ENCODE measurements around the gene AKT2.

Gene AKT2

DNA sequence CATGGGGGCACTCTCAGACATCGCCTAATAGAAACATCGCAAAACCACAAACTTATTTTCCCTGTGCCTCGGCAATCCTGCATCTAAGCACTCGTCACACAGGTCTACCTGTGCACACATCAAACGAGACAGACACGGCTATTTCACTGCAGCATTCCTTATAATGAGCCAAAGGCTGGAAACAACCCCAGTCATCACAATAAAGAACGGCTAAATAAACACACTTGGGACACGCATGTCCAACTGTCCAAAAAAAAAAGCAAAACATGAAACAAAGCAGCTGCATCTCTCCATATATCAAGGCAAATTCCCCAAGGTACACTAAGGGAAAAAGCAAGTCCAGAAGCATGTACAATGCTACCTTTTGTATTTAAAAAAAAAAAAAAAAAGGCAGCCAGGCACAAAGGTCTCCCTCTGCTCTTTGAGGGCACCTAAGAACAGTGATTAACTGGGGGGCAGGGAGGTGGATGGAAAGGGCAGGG lies 31.5 kb downstream of the AKT2 start:
- no peak overlapping the region for H3K27ac ChIP-seq
- H3K27me3 ChIP-seq = no peaks in the 10 kb centered on the region
- TF ChIP-seq, protein P1, sequence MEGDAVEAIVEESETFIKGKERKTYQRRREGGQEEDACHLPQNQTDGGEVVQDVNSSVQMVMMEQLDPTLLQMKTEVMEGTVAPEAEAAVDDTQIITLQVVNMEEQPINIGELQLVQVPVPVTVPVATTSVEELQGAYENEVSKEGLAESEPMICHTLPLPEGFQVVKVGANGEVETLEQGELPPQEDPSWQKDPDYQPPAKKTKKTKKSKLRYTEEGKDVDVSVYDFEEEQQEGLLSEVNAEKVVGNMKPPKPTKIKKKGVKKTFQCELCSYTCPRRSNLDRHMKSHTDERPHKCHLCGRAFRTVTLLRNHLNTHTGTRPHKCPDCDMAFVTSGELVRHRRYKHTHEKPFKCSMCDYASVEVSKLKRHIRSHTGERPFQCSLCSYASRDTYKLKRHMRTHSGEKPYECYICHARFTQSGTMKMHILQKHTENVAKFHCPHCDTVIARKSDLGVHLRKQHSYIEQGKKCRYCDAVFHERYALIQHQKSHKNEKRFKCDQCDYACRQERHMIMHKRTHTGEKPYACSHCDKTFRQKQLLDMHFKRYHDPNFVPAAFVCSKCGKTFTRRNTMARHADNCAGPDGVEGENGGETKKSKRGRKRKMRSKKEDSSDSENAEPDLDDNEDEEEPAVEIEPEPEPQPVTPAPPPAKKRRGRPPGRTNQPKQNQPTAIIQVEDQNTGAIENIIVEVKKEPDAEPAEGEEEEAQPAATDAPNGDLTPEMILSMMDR (IDR thresholded peaks at IDR 0.05) = no peak
- H3K9me3 ChIP-seq = no peaks in the 10 kb centered on the region
- no peaks in the 10 kb centered on the region for H3K4me1 ChIP-seq (ENCODE audit: control insufficient read depth in 1 of 2, insufficient read depth in 1 of 2, low read depth in 1 of 2, low read length in 1 of 2)
- H3K4me3 ChIP-seq (ENCODE audit: low read depth in 1 of 2, low read length in 1 of 2) = no peak overlapping the region
- peaks cover 66% of the 10 kb centered on the region for H3K36me3 ChIP-seq

DNA sequence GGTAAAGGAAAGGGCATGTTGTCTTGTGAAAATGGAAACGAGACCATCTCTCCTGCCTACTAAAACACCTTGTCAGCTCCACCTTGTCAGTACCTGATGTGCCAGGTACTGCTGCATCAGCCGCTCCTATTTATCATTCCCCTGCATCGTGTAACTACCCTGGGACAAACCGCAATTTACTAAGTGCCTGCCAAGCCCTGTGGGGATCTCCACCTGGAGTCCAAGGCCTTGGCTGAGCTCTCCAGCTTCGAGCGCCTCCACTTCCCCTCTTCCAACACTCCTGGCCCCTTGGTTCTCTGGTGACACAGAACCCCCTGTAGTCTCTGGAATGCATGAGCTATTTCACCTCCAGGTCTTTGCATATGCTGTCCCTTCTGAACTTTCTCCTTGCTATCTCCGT lies 32.8 kb downstream of the AKT2 start:
- Histone ChIP-seq H3K4me1 (ENCODE audit: control insufficient read depth in 1 of 2, insufficient read depth in 1 of 2, low read depth in 1 of 2, low read length in 1 of 2) (no peaks in the 10 kb centered on the region), H3K36me3 (peaks cover 73% of the 10 kb centered on the region), H3K9me3 (no peaks in the 10 kb centered on the region), H3K27ac (no peak overlapping the region), H3K4me3 (ENCODE audit: low read depth in 1 of 2, low read length in 1 of 2) (no peak overlapping the region), H3K27me3 (no peaks in the 10 kb centered on the region)
- TF ChIP-seq, protein P1 (IDR thresholded peaks at IDR 0.05) = no peak

DNA sequence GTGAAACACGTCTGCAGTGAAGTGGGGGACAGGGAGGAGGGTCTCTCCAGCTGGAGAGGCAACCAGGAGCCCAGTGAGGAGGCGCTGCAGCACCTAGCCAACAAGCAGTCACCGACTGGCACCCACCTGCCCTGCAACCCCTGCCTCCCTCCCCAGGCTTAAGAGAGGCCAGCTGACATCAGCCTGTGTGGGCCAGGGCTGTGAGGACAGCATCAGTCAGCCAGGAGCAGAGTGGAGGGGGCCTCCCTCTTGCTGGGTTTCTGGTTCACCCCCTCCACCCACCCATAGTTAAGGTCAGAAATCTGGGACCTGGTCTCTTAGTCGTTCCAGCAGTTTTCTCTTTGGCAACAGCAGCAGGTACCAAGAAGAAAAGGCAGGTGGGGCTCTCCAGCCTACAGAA lies 33.2 kb downstream of the AKT2 start:
- no peaks in the 10 kb centered on the region for H3K27me3 ChIP-seq
- no peaks in the 10 kb centered on the region for H3K9me3 ChIP-seq
- H3K27ac ChIP-seq = no peak overlapping the region
- TF ChIP-seq, protein P1 (IDR thresholded peaks at IDR 0.05) = no peak
- H3K4me1 ChIP-seq (ENCODE audit: control insufficient read depth in 1 of 2, insufficient read depth in 1 of 2, low read depth in 1 of 2, low read length in 1 of 2) = no peaks in the 10 kb centered on the region
- no peak overlapping the region for H3K4me3 ChIP-seq (ENCODE audit: low read depth in 1 of 2, low read length in 1 of 2)
- peaks cover 69% of the 10 kb centered on the region for H3K36me3 ChIP-seq

DNA sequence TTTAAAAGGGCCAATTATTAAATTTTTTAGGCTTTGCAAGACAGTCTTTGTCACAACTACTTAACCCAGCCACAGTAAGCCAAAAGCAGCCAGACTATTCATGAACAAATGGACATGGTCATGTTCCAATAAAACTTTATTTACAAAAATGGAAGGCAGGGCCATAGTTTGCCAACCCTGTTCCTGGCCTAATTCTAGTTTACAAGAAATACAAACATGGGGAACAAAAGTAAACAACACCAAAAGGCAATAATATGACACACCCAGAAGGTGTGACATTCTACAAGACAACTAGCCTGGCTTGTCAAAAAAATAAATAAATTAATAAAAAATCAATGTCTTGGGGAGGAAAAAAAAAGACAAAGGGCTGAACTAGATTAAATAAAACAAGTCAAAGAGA lies 33.9 kb downstream of the AKT2 start:
- H3K27ac ChIP-seq = no peak overlapping the region
- no peak overlapping the region for H3K4me3 ChIP-seq (ENCODE audit: low read depth in 1 of 2, low read length in 1 of 2)
- TF ChIP-seq, protein P1 (IDR thresholded peaks at IDR 0.05) = no peak
- no peaks in the 10 kb centered on the region for H3K9me3 ChIP-seq
- H3K4me1 ChIP-seq (ENCODE audit: control insufficient read depth in 1 of 2, insufficient read depth in 1 of 2, low read depth in 1 of 2, low read length in 1 of 2) = no peaks in the 10 kb centered on the region
- peaks cover 62% of the 10 kb centered on the region for H3K36me3 ChIP-seq
- H3K27me3 ChIP-seq = no peaks in the 10 kb centered on the region

DNA sequence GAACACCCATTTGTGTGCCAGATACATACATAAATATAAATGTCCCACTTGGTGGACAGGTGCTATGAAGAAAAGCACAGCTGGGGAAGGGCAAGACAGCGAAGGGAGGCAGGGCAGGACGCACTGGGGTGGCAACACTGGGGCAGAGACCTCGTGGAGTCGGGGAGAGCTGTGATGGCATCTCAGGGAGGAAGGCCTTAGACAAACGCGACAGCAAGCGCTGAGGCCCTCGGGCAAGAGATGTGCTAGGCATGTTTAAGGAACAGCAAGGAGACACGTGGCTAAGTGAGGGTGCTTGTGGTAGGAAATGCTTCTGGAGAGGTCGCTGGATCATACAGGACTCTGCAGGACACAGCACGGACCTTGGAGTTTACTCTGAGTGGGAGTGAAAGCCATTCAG lies 35.4 kb downstream of the AKT2 start:
- H3K4me1 ChIP-seq (ENCODE audit: control insufficient read depth in 1 of 2, insufficient read depth in 1 of 2, low read depth in 1 of 2, low read length in 1 of 2) = no peaks in the 10 kb centered on the region
- peaks cover 47% of the 10 kb centered on the region for H3K36me3 ChIP-seq
- H3K9me3 ChIP-seq = no peaks in the 10 kb centered on the region
- H3K27me3 ChIP-seq = no peaks in the 10 kb centered on the region
- TF ChIP-seq, protein P1 (IDR thresholded peaks at IDR 0.05) = no peak
- no peak overlapping the region for H3K27ac ChIP-seq
- no peak overlapping the region for H3K4me3 ChIP-seq (ENCODE audit: low read depth in 1 of 2, low read length in 1 of 2)

GRCh38 chr19:40249201-40249600 lies 35.9 kb downstream of the AKT2 start:
- Histone ChIP-seq H3K27ac (no peak overlapping the region), H3K36me3 (peaks cover 42% of the 10 kb centered on the region), H3K9me3 (no peaks in the 10 kb centered on the region), H3K4me1 (ENCODE audit: control insufficient read depth in 1 of 2, insufficient read depth in 1 of 2, low read depth in 1 of 2, low read length in 1 of 2) (no peaks in the 10 kb centered on the region), H3K27me3 (no peaks in the 10 kb centered on the region), H3K4me3 (ENCODE audit: low read depth in 1 of 2, low read length in 1 of 2) (no peak overlapping the region)
- TF ChIP-seq, protein P1 (IDR thresholded peaks at IDR 0.05) = no peak

Data from neutrophil (primary cell).